Left ventricle myocardium inferior (tissue), 1 donor: ENCODE data around the gene CNPPD1. TPM values are rescaled to one million over a fixed set of nuclear protein-coding genes. Genes with fewer than 3 reads are reported as not detected.

Source experiments
- DNase-seq: peaks from one replicate; pipeline ENCODE4 v3.0.0-alpha.2; 2020
- H3K27ac ChIP-seq: fragments of 200-600 bp; replicated peaks from 2 replicates; pipeline ENCODE4 v1.8.0; 2021
- H3K27me3 ChIP-seq: fragments of 200-600 bp; 2 replicates; pipeline ENCODE4 v1.8.0; 2021; ENCODE audit warnings: low read depth
- H3K36me3 ChIP-seq: fragments of 200-600 bp; 2 replicates; pipeline ENCODE4 v1.8.0; 2021
- H3K4me1 ChIP-seq: fragments of 200-600 bp; 2 replicates; pipeline ENCODE4 v1.8.0; 2021
- H3K4me3 ChIP-seq: fragments of 200-600 bp; 2 replicates; pipeline ENCODE4 v1.8.0; 2021; ENCODE audit warnings: mild to moderate bottlenecking, moderate library complexity
- H3K9me3 ChIP-seq: fragments of 200-600 bp; replicated peaks from 2 replicates; pipeline ENCODE4 v1.8.0; 2021
- CTCF ChIP-seq: fragments of 200-600 bp; IDR thresholded peaks from 2 replicates; pipeline ENCODE4 v1.8.0; 2021; ENCODE audit warnings: antibody characterized with exemption, mild to moderate bottlenecking, borderline replicate concordance
- intact Hi-C: fragments of 100-400 bp; cut with micrococcal nuclease; formaldehyde crosslinking; loops from one replicate; pipeline ENCODE4 v1.11.0; 2022
- total RNA-seq: library from RNA; stranded (reverse); fragmentation: NEBNext Ultra II Directional; extraction: Animal tissue kit (Norgen Biotek cat#: 25700); gene quantifications from one replicate; pipeline ENCODE4 v1.2.1, GENCODE V29; 2021
- donor health status: DM: no; HTN: yes; CAD: no; lungs with severe emphysema.

Gene CNPPD1
- total RNA-seq, 1 donor from 2014 or later: 58.1 TPM

DNA sequence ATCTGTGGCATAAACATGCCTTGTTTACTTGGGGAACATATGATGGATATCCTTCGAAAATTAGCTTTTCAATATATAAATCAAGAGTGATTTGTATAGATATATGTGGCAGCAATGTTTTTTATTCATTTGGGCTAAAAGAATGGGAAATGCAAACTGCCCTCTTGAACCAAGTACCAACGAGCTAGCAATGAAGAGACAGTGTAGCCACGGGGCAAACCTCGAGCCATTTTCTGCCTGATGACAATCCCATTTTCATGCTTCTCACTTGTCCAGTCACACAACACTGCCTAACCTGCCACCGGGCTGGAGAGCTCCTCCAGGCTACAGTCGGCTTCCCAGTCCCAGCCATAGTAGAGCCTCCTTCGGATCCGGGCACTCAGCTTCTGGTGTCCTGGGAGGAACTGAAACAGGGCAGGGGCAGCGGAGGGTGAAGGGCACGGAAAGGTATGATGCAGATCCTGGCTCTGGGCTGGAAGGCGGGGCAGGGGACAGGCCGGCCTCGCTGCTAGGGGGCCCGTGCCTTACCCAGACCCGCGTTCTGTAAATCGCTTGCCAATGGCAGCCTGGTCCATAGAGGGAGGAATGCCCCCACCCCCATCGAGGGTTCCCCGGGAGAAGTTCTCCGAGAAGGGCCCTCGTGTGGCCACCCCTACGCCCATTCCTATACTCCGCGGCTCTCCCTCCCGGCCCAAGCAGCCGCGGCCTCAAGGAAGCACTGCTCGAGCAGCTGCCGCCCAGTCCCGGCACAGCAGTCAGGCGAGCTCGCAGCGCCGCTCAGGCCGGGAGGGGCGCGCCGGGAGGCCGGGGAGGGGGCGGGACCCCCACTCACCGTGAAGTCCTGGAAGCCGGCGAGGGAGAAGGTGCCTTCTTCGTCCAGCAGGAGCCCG is 552 bp downstream of the CNPPD1 start:
- peaks cover 64% of the 10 kb centered on the region for H3K4me1 ChIP-seq
- intact Hi-C loops: no loop called here
- no peaks in the 10 kb centered on the region for H3K9me3 ChIP-seq
- peak overlapping the region; percentile 88 for H3K4me3 ChIP-seq
- TF ChIP-seq CTCF: peak; percentile 43
- peaks cover 51% of the 10 kb centered on the region for H3K36me3 ChIP-seq
- DNase-seq: peak; percentile 51
- H3K27me3 ChIP-seq: no peaks in the 10 kb centered on the region
- peak overlapping the region; percentile 99 for H3K27ac ChIP-seq

DNA sequence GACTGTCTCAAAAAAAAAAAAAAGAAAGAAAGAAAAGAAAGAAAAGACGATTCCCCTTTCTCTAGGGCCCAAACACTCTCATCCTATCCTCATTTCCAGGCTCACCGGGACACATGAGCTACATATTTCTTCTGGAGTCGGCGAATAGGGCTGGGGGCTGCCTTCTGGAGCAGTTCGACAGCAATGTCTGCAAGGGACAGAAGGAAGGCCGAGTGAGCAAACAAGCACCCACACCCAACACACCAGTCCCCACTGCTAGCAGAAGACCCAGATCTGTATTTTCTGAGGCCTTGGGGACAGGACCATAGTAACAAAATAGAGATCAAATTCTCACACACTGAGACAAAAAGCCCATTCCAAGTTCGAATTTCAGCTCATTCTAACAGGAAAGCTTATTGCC is 1.2 kb downstream of the CNPPD1 start:
- H3K27ac ChIP-seq: peak overlapping the region; percentile 99
- H3K9me3 ChIP-seq: no peaks in the 10 kb centered on the region
- no peak for DNase-seq
- peaks cover 44% of the 10 kb centered on the region for H3K36me3 ChIP-seq
- H3K27me3 ChIP-seq: no peaks in the 10 kb centered on the region
- peaks cover 70% of the 10 kb centered on the region for H3K4me1 ChIP-seq
- no peak for TF ChIP-seq CTCF
- peak overlapping the region; percentile 88 for H3K4me3 ChIP-seq
- intact Hi-C loops: no loop called here

- Histone ChIP-seq H3K27me3 (no peaks in the 10 kb centered on the region), H3K4me3 (no peak overlapping the region), H3K9me3 (no peaks in the 10 kb centered on the region), H3K27ac (no peak overlapping the region), H3K4me1 (peaks cover 70% of the 10 kb centered on the region), H3K36me3 (peaks cover 37% of the 10 kb centered on the region)
- DNase-seq: no peak
- intact Hi-C loops: loop anchor here (5.0 kb wide), 1 partner anchor 122 kb away; no protein-coding TSS in a partner anchor
- TF ChIP-seq CTCF: no peak
These were observed 1.9 kb downstream of the CNPPD1 start for GRCh38 chr2:219174801-219175200.

- H3K4me1 ChIP-seq: peaks cover 63% of the 10 kb centered on the region
- peaks cover 34% of the 10 kb centered on the region for H3K36me3 ChIP-seq
- H3K9me3 ChIP-seq: no peaks in the 10 kb centered on the region
- no peak overlapping the region for H3K27ac ChIP-seq
- TF ChIP-seq CTCF: no peak
- no peaks in the 10 kb centered on the region for H3K27me3 ChIP-seq
- no peak for DNase-seq
- intact Hi-C loops: loop anchor here (5.0 kb wide), 1 partner anchor 123 kb away; no protein-coding TSS in a partner anchor
- H3K4me3 ChIP-seq: no peak overlapping the region
These were observed 2.6 kb downstream of the CNPPD1 start for GRCh38 chr2:219174146-219174545.

- Histone ChIP-seq H3K36me3 (peaks cover 34% of the 10 kb centered on the region), H3K27ac (no peak overlapping the region), H3K4me3 (no peak overlapping the region), H3K27me3 (no peaks in the 10 kb centered on the region), H3K9me3 (no peaks in the 10 kb centered on the region), H3K4me1 (peaks cover 53% of the 10 kb centered on the region)
- TF ChIP-seq CTCF: no peak
- DNase-seq: no peak
- intact Hi-C loops: loop anchor here (5.0 kb wide), 1 partner anchor 124 kb away; no protein-coding TSS in a partner anchor
These were observed 3.5 kb downstream of the CNPPD1 start for GRCh38 chr2:219173176-219173575.
